ENCODE data around the gene GTF2F1. TPM values are rescaled to one million over a fixed set of nuclear protein-coding genes. Genes with fewer than 3 reads are reported as not detected.
"Not testable (repeated sequence)": the region's sequence is repeated elsewhere in the genome, so short reads cannot be mapped to it uniquely, and the experiment has no call there.

GTF2F1 gene
- total RNA-seq, result 56.8 and 65.9 TPM in 2 replicates

DNA sequence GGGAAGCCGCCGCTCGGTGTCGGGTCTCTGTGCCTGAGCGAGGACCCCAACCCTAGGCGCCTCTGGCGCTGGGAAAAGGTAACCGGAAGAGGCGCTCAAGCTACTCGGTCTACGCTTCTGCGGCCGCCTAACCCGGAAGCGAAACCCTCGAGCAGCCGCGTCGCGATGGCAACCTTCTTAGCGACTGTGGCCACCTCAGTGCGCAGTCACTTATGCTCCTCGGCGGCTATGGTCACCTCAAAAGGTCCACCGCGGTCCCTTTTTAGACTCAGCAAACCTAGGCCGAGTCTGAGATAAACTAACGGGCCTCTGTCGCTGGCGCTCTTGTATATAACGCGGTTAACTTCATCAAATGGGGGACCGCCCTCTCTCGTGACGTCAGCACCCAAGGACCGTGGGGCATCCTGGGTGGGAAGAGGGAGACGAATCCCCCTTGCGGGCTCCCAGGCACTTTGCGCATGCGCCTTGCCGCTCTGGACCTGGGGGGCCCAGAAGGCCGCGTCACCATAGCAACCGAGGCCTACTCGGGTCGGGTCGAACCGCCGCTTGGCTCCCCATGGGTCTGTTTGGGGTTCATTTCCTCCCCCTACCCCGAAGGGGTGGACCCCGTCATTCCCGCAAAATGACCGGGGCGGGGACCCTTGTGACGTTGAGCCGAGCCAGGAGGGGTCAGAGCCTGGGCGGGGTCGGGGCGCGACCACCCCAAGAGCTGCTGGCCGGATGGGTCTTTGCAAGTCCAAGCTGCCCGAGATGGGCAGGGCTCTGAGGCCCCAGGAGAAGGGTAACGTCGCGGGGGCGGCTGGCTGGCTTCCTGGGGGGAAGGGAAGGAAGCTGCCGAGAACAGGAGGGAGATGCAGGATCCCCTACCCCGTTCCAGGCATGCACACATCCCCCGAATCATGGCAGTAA lies at the start of gene GTF2F1:
Gene GTF2F1 (minus strand): TSS at position 91 of the 909 bp plus-strand sequence. CDS start 169 bp downstream, outside the sequence.
- peak; percentile 67 for DNase-seq (ENCODE audit: low read depth, low spot score)

- DNase-seq (ENCODE audit: low read depth, low spot score), result no peak
These were observed 49.2 kb upstream of the GTF2F1 start for GRCh38 chr19:6442087-6442688.

DNA sequence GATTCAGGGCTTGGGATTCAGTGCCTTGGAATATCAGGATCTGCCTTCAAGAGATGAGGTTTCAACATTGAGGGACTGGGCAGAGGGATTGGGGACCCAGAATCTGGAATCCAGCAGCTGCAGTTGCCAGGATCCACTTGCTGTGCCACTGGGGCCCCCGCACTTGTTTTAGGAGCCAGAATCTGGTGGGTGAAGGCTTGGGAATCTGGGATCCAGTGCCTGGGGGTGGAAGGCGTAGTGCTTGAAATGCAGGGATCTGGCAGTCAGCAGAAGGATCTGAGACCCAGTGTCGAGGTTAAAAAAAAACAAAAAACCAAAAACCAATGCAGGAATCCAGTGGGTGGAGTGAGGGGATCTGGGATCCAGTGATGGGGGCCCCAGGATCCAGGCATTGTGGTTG lies 47.9 kb upstream of the GTF2F1 start:
- no peak for DNase-seq (ENCODE audit: low read depth, low spot score)

- no peak for DNase-seq (ENCODE audit: low read depth, low spot score)
These were observed 46.8 kb upstream of the GTF2F1 start for GRCh38 chr19:6439743-6440142.

- DNase-seq (ENCODE audit: low read depth, low spot score), result no peak
These were observed 40.7 kb upstream of the GTF2F1 start, which contains the start of gene SLC25A41 for GRCh38 chr19:6433663-6434062. SLC25A41 (minus strand) TSS chr19:6433763; CDS start chr19:6433693, 70 bp downstream.

DNA sequence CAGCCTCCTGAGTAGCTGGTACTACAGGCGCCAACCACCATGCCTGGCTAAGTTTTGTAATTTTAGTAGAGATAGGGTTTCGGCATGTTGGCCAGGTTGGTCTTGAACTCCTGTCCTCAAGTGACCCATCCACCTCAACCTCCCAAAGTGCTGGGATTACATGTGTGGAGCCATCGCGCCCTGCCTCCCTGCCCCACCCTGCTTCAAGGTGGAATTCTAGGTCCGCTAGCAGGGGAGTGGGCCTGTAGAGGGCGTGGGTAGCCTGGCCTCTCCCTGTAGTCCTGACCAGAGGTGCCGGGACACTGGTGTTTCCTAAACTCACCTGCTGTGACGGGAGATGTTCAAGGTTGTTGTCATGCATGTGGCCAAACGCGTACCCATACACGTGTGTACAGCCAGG lies 40.2 kb upstream of the GTF2F1 start:
- DNase-seq (ENCODE audit: low read depth, low spot score), result no peak

DNA sequence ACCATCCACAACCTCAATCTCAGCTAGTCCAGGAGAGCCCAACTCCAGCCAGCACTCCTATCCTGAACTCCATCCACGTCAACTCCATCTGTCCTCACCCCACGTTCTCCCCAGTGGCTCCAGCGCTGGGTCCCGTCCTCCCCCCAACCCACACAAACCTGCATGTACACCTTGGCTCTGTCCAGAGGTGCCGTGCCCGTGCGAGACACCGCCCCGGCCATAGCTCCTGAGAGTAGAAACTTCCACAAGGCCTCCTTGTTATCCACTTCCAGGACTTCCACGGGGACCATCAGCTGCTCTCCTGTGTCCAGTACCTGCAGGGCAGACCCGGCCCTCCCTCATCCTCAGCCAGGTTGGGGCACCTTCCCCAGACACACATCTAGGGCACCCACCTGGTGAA lies 38.9 kb upstream of the GTF2F1 start:
- DNase-seq (ENCODE audit: low read depth, low spot score), result no peak

- no peak for DNase-seq (ENCODE audit: low read depth, low spot score)
These were observed 36.7 kb upstream of the GTF2F1 start for GRCh38 chr19:6429419-6430221.

- DNase-seq (ENCODE audit: low read depth, low spot score), result not testable (repeated sequence)
These were observed 35.9 kb upstream of the GTF2F1 start for GRCh38 chr19:6428692-6429418.

DNA sequence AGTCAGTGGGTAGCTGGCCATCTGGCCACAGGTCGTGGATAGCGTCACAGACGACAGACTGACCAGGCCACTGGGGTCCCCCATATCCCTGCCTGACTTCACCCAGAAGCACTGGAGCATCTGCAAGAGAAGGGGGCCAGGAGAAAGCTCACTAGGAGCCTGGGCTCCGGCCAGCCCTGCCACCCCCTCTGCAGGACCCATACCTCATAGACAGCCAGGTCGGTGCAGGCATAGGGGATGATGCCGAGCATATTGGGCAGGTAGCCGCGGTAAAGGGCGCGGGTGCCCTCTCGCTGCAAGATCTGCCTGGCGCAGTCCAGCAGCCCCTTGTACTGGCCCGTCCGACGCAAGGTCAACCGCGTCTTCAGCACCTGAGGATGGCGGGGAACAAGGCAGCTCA lies 34.2 kb upstream of the GTF2F1 start:
- DNase-seq (ENCODE audit: low read depth, low spot score), result no peak

DNA sequence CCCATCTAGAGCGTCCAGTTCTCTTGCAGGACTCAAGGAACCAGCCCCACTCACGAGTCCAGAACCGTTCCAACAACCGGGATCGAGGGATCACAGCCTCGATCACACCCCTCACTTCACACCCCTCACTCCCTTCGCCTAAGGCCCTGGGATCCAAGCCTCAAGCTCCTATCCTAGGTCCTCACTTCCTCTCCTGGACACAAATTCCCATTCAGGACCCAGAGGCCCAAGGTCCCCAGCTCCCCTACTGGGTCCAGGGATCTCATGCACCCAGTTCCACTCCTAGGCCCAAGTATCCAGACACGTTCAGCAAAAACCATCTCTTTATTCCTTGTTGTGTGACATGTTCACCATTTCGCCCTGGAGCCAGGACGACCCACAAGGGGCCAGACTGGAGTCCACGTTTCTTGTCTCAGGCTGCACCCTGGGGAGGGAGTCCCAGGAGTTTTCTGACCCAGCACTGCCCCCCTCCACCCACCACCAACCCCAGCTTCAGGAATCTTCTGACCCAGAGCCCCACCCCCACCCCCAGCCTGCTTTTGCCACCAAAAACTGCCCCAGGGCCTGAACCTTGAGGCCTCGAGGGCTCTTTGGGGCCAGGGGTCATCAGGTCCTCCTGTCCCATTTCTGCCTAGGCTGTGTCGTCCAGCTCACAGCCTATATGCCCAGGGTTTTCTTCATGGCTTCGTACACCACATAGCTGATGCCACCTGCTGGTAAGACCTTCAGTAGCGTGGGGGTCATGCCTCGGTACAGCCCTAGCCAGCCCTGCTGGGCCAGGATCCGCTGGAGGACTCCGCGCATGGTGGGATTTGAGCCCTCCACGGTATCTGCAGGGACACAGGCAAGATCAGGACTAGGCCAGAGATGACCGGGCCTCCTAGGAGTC lies 33.0 kb upstream of the GTF2F1 start:
- DNase-seq (ENCODE audit: low read depth, low spot score), result no peak

- peak; percentile 100 for DNase-seq (ENCODE audit: low read depth, low spot score)
These were observed 32.2 kb upstream of the GTF2F1 start for GRCh38 chr19:6424939-6425731.

DNA sequence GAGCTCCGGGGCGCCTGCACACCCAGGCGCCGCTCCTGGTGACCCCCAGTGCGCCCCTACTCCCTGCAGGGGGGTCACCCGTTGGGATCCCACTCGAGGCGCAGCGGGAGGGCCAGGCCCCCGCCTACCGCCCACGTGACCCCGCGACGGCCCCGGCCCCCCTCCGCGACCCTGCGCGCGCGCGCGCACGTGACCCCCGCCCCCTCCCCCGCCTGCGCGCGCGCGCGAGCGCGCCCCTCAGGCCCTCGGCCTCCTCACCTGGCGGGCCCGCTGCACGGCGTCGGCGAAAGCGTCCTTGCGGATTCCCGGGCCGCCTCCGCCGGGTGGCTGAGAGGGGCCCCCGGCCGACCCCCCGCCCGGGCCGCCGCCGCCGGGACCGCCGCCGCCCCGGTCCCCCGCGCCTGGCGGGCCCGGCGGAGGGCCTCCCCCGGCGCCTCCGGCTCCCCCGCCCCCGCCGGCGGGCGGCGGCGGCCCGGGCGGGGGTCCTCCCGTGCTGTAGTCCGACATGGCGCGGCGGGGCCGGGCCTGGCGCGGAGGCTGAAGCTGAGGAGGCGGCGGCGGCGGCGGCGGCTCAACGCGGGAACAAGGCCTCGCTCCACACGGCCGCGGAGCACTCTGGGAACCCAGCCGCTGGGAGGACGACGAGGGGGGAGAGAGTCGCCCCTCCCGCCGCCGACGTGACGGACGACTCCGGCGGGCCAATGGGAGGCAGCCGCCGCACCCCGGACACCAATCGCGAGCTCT lies 31.4 kb upstream of the GTF2F1 start, which contains the start of gene KHSRP:
Gene KHSRP (minus strand): TSS at position 617 of the 744 bp plus-strand sequence. CDS start 110 bp downstream, at position 507.
- DNase-seq (ENCODE audit: low read depth, low spot score), result no peak

DNA sequence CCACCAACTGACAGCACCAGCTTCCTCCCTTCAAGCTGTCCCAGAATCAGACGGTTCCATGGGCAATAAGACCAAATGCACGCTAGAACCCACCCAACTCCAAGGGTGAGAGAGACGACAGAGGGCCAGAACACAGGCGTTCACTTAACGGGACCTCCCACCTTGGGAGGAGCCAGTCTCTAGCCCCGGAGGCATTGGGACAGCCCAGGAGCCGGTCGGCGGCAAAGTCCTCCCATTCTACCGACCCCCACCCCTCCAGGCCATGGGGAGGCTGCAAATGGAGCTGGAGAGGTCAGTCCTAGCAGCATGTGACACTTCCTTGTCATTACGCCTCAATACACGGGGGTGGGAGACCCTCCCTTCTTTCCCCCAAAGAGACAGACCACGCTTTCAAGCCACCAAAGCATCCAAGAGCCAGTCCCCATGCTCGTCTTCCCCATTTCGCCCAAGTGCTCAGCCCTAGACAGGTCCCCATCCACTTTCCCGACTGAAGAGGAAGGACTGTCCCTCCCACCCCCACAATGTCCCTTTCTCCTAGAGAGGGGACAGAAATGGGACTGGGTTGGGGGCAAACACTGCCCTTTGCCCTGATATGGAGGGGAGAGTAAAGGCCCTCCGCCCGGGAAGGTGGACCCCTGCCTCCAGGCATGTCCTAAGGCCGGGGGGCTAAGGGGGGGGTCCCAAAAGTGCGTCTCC lies 30.7 kb upstream of the GTF2F1 start:
- DNase-seq (ENCODE audit: low read depth, low spot score), result no peak

DNA sequence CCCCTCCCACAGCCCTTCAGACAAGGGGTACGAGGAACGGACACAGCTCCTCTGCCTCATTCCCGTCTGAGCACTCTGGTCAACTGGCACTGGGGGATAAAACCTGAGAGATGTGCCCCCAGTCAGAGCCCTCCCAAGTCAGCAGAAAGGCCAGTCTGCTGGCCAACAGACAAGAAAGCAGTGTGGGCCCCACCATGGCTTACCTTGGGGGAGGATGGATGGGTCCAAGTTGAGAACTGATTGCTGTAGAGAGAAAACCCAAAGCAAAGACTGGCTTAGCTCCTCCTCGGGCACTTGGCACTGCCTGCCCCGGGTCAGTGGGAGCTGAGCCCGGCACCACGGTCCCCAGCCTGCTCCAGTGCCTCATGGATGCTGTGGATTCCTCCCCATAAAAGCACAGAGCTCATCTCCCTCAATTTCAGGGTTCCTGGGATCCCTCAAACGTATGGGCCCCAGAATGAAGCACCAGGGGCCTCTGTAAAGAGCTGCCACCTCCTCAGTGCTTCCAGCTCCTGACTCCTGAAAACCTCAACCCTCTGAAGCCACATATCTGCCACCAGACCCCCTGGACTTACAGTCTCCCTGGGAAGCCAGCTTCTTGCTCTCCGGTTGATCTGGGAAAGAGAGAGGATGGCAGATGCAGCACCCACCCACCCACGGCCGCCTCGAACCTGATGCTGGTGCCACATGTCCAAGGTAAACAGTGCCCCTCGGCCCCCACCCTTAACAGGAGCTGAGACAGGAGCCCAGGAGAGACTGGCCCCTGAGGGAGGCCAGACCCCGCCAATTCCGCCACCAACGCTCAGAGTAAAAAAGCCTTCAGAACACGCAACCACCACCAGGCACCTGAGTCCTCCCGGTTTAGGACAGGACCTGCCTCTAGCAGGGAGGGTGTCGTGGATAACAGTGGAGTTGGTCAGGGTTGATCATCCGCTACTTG lies 28.4 kb upstream of the GTF2F1 start:
- no peak for DNase-seq (ENCODE audit: low read depth, low spot score)

GRCh38 chr19:6418562-6418932 lies 25.6 kb upstream of the GTF2F1 start:
- DNase-seq (ENCODE audit: low read depth, low spot score), result no peak

Data from pulmonary artery endothelial cell (primary cell).